Measurements from ENCODE around the gene KIAA1614. TPM values are rescaled to one million over a fixed set of nuclear protein-coding genes. Genes with fewer than 3 reads are reported as not detected.
A peak's percentile ranks its signal among the peaks of the same experiment; 100 is the strongest.

KIAA1614 gene
- polyA plus RNA-seq, 1 of the 3 experiments (the other 2 are of a cell fraction): 1.1 TPM

DNA sequence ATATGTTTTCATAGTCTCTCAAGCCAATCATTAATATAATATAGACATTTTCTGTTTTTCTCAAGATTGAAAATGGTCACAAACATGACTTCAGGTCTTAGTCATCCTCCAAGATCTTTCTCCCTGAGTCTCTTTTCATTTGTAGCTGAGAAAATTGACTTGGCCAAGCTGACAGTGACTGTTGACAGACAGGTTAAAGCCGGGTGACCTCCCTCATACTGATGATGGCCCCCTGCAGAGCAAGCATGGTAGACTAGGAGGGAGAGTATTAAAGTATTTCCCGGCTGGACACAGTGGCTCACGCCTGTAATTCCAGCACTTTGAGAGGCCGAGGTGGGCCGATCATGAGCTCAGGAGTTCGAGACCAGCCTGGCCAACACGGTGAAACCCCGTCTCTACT is 6.8 kb upstream of the KIAA1614 start:
- POLR2A ChIA-PET: no interaction called here

DNA sequence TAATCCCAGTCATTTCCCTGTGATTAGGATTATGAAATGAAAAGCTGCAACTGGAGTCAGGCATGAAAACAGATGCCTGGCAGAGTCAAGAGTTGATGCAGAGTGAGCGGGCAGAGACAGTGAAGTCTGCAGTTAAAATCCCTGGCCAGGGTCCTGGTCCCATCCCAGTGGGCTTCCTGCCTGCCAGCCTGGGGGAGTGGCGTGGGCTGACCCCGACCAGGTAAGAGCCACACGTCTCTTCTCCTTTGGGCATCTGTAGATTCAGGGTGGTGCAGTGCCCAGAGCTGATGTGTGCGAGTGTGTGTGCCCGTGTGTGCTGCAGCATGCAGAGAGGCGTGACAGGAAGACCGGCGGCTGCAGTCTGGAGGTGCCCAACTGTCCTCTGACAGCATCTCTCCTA is 6.2 kb upstream of the KIAA1614 start:
- Histone ChIP-seq H3K27ac (ENCODE audit: low read depth in 2 of 2, low read length in 1 of 2) (no peak overlapping the region), H3K4me1 (ENCODE audit: control insufficient read depth in 1 of 2, insufficient read depth in 2 of 2, low read depth in 1 of 2, low read length in 1 of 2) (no peaks in the 10 kb centered on the region), H3K4me3 (ENCODE audit: low read depth in 2 of 2, low read length in 1 of 2) (no peak overlapping the region), H3K79me2 (ENCODE audit: insufficient read depth) (no peaks in the 10 kb centered on the region), H3K9ac (no peak overlapping the region), H3F3A (replicated peaks; ENCODE audit: insufficient read depth) (no peaks in the 10 kb centered on the region), H3K27me3 (ENCODE audit: insufficient read depth) (no peaks in the 10 kb centered on the region), H2AFZ (ENCODE audit: low read depth) (no peak overlapping the region), H3K4me2 (no peak overlapping the region), H3K9me2 (no peaks in the 10 kb centered on the region), H4K20me1 (ENCODE audit: insufficient read depth) (no peaks in the 10 kb centered on the region), H3K36me3 (replicated peaks in 1 of 2; ENCODE audit: control insufficient read depth in 1 of 2, insufficient read depth in 2 of 2, low read length in 1 of 2) (no peaks in the 10 kb centered on the region), H3K9me3 (no peaks in the 10 kb centered on the region)
- POLR2A ChIA-PET: no interaction called here
- CTCF ChIA-PET: no interaction called here
- 86% methylated on average over 9 of the region's 9 CpGs for WGBS (ENCODE audit: low lambda C conversion rate)
- peak; percentile 17 for DNase-seq
- TF ChIP-seq EP300 (IDR thresholded peaks at IDR 0.05; ENCODE audit: borderline replicate concordance in 1 of 2, low read depth in 1 of 2, low read length in 1 of 2) (no peak), TCF12 (IDR thresholded peaks at IDR 0.05) (no peak), FOXM1 (IDR thresholded peaks at IDR 0.05; ENCODE audit: low read depth) (no peak), SIN3A (IDR thresholded peaks at IDR 0.05; ENCODE audit: borderline replicate concordance, low read depth, low read length) (no peak), TEAD4 (IDR thresholded peaks at IDR 0.05; ENCODE audit: borderline replicate concordance, insufficient read depth) (no peak), NFIC (IDR thresholded peaks at IDR 0.05; ENCODE audit: borderline replicate concordance) (no peak), MXI1 (IDR thresholded peaks at IDR 0.05; ENCODE audit: low read depth, low read length) (no peak), CHD2 (IDR thresholded peaks at IDR 0.05; ENCODE audit: low read length, partially characterized antibody) (no peak), GABPA (IDR thresholded peaks at IDR 0.05; ENCODE audit: low read depth) (no peak)
- TF ChIP-seq, protein P1, sequence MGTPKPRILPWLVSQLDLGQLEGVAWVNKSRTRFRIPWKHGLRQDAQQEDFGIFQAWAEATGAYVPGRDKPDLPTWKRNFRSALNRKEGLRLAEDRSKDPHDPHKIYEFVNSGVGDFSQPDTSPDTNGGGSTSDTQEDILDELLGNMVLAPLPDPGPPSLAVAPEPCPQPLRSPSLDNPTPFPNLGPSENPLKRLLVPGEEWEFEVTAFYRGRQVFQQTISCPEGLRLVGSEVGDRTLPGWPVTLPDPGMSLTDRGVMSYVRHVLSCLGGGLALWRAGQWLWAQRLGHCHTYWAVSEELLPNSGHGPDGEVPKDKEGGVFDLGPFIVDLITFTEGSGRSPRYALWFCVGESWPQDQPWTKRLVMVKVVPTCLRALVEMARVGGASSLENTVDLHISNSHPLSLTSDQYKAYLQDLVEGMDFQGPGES (IDR thresholded peaks at IDR 0.05; ENCODE audit: low read depth, low read length): no peak
- TF ChIP-seq, protein P2, sequence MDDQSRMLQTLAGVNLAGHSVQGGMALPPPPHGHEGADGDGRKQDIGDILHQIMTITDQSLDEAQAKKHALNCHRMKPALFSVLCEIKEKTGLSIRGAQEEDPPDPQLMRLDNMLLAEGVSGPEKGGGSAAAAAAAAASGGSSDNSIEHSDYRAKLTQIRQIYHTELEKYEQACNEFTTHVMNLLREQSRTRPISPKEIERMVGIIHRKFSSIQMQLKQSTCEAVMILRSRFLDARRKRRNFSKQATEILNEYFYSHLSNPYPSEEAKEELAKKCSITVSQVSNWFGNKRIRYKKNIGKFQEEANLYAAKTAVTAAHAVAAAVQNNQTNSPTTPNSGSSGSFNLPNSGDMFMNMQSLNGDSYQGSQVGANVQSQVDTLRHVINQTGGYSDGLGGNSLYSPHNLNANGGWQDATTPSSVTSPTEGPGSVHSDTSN (IDR thresholded peaks at IDR 0.05): no peak

More for the DNA sequence above, 6.8 kb upstream of the KIAA1614 start:
- Histone ChIP-seq H3K9ac (no peak overlapping the region), H3K36me3 (replicated peaks in 1 of 2; ENCODE audit: control insufficient read depth in 1 of 2, insufficient read depth in 2 of 2, low read length in 1 of 2) (no peaks in the 10 kb centered on the region), H4K20me1 (ENCODE audit: insufficient read depth) (no peaks in the 10 kb centered on the region), H3K4me3 (ENCODE audit: low read depth in 2 of 2, low read length in 1 of 2) (no peak overlapping the region), H3K4me2 (no peak overlapping the region), H3K9me2 (no peaks in the 10 kb centered on the region), H3K79me2 (ENCODE audit: insufficient read depth) (no peaks in the 10 kb centered on the region), H3K4me1 (ENCODE audit: control insufficient read depth in 1 of 2, insufficient read depth in 2 of 2, low read depth in 1 of 2, low read length in 1 of 2) (no peaks in the 10 kb centered on the region), H2AFZ (ENCODE audit: low read depth) (no peak overlapping the region), H3F3A (replicated peaks; ENCODE audit: insufficient read depth) (no peaks in the 10 kb centered on the region), H3K27me3 (ENCODE audit: insufficient read depth) (no peaks in the 10 kb centered on the region), H3K27ac (ENCODE audit: low read depth in 2 of 2, low read length in 1 of 2) (no peak overlapping the region), H3K9me3 (no peaks in the 10 kb centered on the region)
- DNase-seq: no peak
- WGBS (ENCODE audit: low lambda C conversion rate): 96% methylated on average over 8 of the region's 8 CpGs
- CTCF ChIA-PET: interaction anchor here (1.0 kb wide), 1 partner anchor 390 kb away, joined by 3 read pairs; no protein-coding TSS in a partner anchor
- TF ChIP-seq FOXJ3 (CRISPR knock-in tag; IDR thresholded peaks at IDR 0.05) (no peak), GATA2 (CRISPR knock-in tag; IDR thresholded peaks at IDR 0.05) (no peak), NRF1 (IDR thresholded peaks at IDR 0.05; ENCODE audit: low read depth, low read length) (no peak), EP300 (IDR thresholded peaks at IDR 0.05; ENCODE audit: borderline replicate concordance in 1 of 2, low read depth in 1 of 2, low read length in 1 of 2) (no peak), MEF2A (IDR thresholded peaks at IDR 0.05; ENCODE audit: borderline replicate concordance, low read depth) (no peak), SIN3A (IDR thresholded peaks at IDR 0.05; ENCODE audit: borderline replicate concordance, low read depth, low read length) (no peak), TAF1 (IDR thresholded peaks at IDR 0.05; ENCODE audit: borderline replicate concordance, low read depth, low read length) (no peak), NFIC (IDR thresholded peaks at IDR 0.05; ENCODE audit: borderline replicate concordance) (no peak), EZH2phosphoT487 (IDR thresholded peaks at IDR 0.05; ENCODE audit: borderline replicate concordance, low read depth) (no peak), TEAD4 (IDR thresholded peaks at IDR 0.05; ENCODE audit: borderline replicate concordance, insufficient read depth) (no peak), TCF12 (IDR thresholded peaks at IDR 0.05) (no peak), GABPA (IDR thresholded peaks at IDR 0.05; ENCODE audit: low read depth) (no peak), RFX5 (IDR thresholded peaks at IDR 0.05; ENCODE audit: low read length) (no peak), RXRA (IDR thresholded peaks at IDR 0.05; ENCODE audit: borderline replicate concordance, low read depth) (no peak)
- TF ChIP-seq, protein P3, sequence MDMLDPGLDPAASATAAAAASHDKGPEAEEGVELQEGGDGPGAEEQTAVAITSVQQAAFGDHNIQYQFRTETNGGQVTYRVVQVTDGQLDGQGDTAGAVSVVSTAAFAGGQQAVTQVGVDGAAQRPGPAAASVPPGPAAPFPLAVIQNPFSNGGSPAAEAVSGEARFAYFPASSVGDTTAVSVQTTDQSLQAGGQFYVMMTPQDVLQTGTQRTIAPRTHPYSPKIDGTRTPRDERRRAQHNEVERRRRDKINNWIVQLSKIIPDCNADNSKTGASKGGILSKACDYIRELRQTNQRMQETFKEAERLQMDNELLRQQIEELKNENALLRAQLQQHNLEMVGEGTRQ (IDR thresholded peaks at IDR 0.05; ENCODE audit: borderline replicate concordance, low read depth, low read length): no peak
- TF ChIP-seq, protein P4, sequence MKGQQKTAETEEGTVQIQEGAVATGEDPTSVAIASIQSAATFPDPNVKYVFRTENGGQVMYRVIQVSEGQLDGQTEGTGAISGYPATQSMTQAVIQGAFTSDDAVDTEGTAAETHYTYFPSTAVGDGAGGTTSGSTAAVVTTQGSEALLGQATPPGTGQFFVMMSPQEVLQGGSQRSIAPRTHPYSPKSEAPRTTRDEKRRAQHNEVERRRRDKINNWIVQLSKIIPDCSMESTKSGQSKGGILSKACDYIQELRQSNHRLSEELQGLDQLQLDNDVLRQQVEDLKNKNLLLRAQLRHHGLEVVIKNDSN (IDR thresholded peaks at IDR 0.05; ENCODE audit: borderline replicate concordance, low read depth): no peak
- TF ChIP-seq, protein P1 (IDR thresholded peaks at IDR 0.05; ENCODE audit: low read depth, low read length): no peak
- TF ChIP-seq, protein P2 (IDR thresholded peaks at IDR 0.05): no peak
- TF ChIP-seq, protein P5, sequence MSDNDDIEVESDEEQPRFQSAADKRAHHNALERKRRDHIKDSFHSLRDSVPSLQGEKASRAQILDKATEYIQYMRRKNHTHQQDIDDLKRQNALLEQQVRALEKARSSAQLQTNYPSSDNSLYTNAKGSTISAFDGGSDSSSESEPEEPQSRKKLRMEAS (IDR thresholded peaks at IDR 0.05; ENCODE audit: low read depth): no peak
